Prostate gland (tissue), 2 donors: Measurements from ENCODE around the gene FBXO34. TPM values are rescaled to one million over a fixed set of nuclear protein-coding genes. Genes with fewer than 3 reads are reported as not detected.

ENCODE experiments used
- DNase-seq: peaks from one replicate; pipeline ENCODE4 v3.0.0-alpha.2; 2019; ENCODE audit warnings: low spot score
- H3K27ac ChIP-seq, 2 donors: fragments of 200-600 bp; sonication (generic); 2 replicates each; pipeline ENCODE4 v1.5.1; 2017 to 2019
- H3K27me3 ChIP-seq: fragments of 200-600 bp; sonication (generic); replicated peaks from 2 replicates; pipeline ENCODE4 v1.5.1; 2019; ENCODE audit not compliant: insufficient read depth
- H3K36me3 ChIP-seq, 2 donors: fragments of 200-600 bp; sonication (generic); 1 replicate in 1 of 2; 2 replicates in 1 of 2; pipeline versions ENCODE4 v1.5.1 to v1.8.1; 2017 to 2019
- H3K4me1 ChIP-seq: fragments of 200-600 bp; sonication (generic); replicated peaks from 2 replicates; pipeline ENCODE4 v1.5.1; 2019
- H3K4me3 ChIP-seq, 2 donors: fragments of 200-600 bp; sonication (generic); 2 replicates each; pipeline ENCODE4 v1.5.1; 2017 to 2019
- H3K9me3 ChIP-seq: fragments of 200-600 bp; sonication (generic); 2 replicates; pipeline ENCODE4 v1.5.1; 2017
- POLR2A ChIP-seq: fragments of 450-650 bp; IDR thresholded peaks from one replicate; pipeline ENCODE4 v1.6.1; 2016; ENCODE audit warnings: antibody characterized with exemption, mild to moderate bottlenecking
- POLR2AphosphoS5 ChIP-seq: sonication (generic); formaldehyde crosslinking; IDR thresholded peaks from one replicate; pipeline ENCODE4 v1.6.1; 2017; ENCODE audit warnings: antibody characterized with exemption
- WGBS: methylation state at CpG from one replicate; pipeline ENCODE4 v1.1.5; 2018; 5-methylcytosine and 5-hydroxymethylcytosine counted together
- intact Hi-C: fragments of 100-400 bp; cut with DNase I; formaldehyde crosslinking; loops from one replicate; pipeline ENCODE4 v1.14.2; 2022
- small RNA-seq, 2 donors: library from RNA; depleted of rRNA; stranded (forward); fragments of <200 nt; gene quantifications; one replicate each; pipeline ENCODE3, GENCODE V24; 2016
- total RNA-seq, 2 donors: library from RNA; depleted of rRNA; stranded (reverse); fragments of >200 nt; gene quantifications; one replicate each; pipeline ENCODE4 v1.1.0, GENCODE V29; 2016
- TF ChIP-seq, protein P1 (sequence below), 4 experiments: fragments of 200-600 bp in 2 of 4; fragments of 450-650 bp in 2 of 4; sonication (generic) in 2 of 4; IDR thresholded peaks; 1 replicate in 3 of 4; 2 replicates in 1 of 4; pipeline ENCODE4 v1.5.1; 2016 to 2019; ENCODE audit warnings: antibody characterized with exemption in 4 of 4, mild to moderate bottlenecking in 2 of 4, moderate library complexity in 2 of 4

Gene FBXO34
- total RNA-seq, 2 donors from 2014 or later: 37.8 to 73.3 TPM

DNA sequence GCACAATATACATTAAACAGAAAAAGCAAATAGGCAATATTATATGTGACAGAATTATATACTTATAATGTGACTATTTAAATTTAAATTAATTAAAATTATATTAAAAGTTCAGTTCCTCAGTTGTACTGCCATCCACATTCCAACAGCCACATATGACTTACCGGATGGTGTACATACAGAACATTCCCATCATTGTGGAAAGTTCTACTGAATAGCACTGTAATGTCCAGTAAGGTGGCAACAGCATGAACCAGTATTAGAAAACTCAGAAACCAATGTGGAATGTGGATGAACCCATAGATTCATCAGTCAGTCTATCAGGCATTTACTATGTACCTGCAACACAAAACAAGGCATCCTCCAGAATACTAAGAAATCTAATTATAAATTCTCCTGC, 128.0 kb downstream of the FBXO34 start:
- 93% methylated on average over 1 of the region's 1 CpG for WGBS

DNA sequence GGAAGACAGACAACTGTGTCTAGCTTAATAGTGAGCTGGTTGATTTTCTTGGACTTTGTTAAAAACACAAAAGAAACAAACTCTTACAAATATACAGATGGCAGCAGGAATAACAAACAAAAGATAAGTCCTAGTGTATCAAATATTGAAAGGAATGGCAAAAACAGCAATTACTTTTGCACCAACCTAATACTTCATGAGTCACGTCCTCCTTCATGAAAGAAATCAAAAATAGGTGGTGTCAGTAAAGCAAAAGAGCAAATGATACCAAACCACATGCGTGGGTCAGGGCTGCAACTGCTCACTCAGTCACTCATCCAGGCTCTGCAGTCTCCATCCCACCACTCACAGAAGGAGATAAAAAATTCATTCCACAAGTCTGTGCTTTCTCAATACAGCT, 128.6 kb downstream of the FBXO34 start:
- TF ChIP-seq POLR2AphosphoS5: no peak
- TF ChIP-seq, protein P1, sequence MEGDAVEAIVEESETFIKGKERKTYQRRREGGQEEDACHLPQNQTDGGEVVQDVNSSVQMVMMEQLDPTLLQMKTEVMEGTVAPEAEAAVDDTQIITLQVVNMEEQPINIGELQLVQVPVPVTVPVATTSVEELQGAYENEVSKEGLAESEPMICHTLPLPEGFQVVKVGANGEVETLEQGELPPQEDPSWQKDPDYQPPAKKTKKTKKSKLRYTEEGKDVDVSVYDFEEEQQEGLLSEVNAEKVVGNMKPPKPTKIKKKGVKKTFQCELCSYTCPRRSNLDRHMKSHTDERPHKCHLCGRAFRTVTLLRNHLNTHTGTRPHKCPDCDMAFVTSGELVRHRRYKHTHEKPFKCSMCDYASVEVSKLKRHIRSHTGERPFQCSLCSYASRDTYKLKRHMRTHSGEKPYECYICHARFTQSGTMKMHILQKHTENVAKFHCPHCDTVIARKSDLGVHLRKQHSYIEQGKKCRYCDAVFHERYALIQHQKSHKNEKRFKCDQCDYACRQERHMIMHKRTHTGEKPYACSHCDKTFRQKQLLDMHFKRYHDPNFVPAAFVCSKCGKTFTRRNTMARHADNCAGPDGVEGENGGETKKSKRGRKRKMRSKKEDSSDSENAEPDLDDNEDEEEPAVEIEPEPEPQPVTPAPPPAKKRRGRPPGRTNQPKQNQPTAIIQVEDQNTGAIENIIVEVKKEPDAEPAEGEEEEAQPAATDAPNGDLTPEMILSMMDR (IDR thresholded peaks at IDR 0.05): no peak
- TF ChIP-seq POLR2A: no peak
- no peak overlapping the region for H3K4me3 ChIP-seq
- H3K36me3 ChIP-seq: no peaks in the 10 kb centered on the region
- intact Hi-C loops: no loop called here
- no peak overlapping the region for H3K27ac ChIP-seq
- 78% methylated on average over 2 of the region's 2 CpGs for WGBS
- no peak for DNase-seq
- H3K27me3 ChIP-seq: no peaks in the 10 kb centered on the region
- H3K9me3 ChIP-seq: no peaks in the 10 kb centered on the region
- no peaks in the 10 kb centered on the region for H3K4me1 ChIP-seq

More for the DNA sequence above, 128.0 kb downstream of the FBXO34 start:
- Histone ChIP-seq H3K27ac (no peak overlapping the region), H3K9me3 (no peaks in the 10 kb centered on the region), H3K27me3 (no peaks in the 10 kb centered on the region), H3K4me1 (no peaks in the 10 kb centered on the region), H3K36me3 (no peaks in the 10 kb centered on the region), H3K4me3 (no peak overlapping the region)
- TF ChIP-seq POLR2AphosphoS5: no peak
- TF ChIP-seq, protein P1 (IDR thresholded peaks at IDR 0.05): no peak
- TF ChIP-seq POLR2A: no peak
- intact Hi-C loops: no loop called here
- no peak for DNase-seq

DNA sequence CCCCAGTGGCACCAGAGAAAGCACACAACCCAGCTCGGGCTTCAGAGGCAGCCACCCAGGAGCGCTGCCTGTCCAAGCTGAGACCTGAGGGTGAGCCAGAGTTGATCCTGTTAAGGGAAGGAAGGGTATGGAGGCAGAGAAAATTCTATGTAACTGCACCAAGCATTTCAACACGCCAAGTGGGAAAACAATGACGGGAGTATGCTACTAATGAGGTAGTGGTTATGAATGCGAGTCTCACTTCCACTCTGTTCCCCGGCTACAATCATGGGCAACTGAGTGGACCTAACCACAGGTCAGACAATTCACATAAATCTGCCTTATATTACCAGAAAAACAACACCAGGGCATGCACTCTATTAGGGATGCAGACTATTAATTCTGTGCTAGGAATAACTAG, 130.5 kb downstream of the FBXO34 start:
- no peaks in the 10 kb centered on the region for H3K4me1 ChIP-seq
- TF ChIP-seq, protein P1 (IDR thresholded peaks at IDR 0.05): no peak
- TF ChIP-seq POLR2AphosphoS5: no peak
- no peak for TF ChIP-seq POLR2A
- H3K36me3 ChIP-seq: no peaks in the 10 kb centered on the region
- H3K27ac ChIP-seq: no peak overlapping the region
- WGBS: 87% methylated on average over 6 of the region's 6 CpGs
- H3K9me3 ChIP-seq: no peaks in the 10 kb centered on the region
- H3K27me3 ChIP-seq: no peaks in the 10 kb centered on the region
- intact Hi-C loops: no loop called here
- no peak for DNase-seq
- no peak overlapping the region for H3K4me3 ChIP-seq

Small RNAs within 50 kb of the gene (small RNA-seq; reads per million reads assigned to genes)
- gene AL356801.1: 0 reads per million in 2 donors

Other genes with a start within 250 kb of the FBXO34 start
- 1 to 10 TPM; 3.0 to 5.1 TPM for gene WDHD1, start 244.3 kb upstream of the FBXO34 start, total RNA-seq
- 1 to 10 TPM; 8.2 to 9.7 TPM for gene SOCS4, start 244.2 kb upstream of the FBXO34 start, total RNA-seq
- gene MAPK1IP1L, start 219.8 kb upstream of the FBXO34 start, total RNA-seq: 100 to 1,000 TPM in 1 of 2 donors, 10 to 100 TPM in 1; 51.3 to 137 TPM
- 100 to 1,000 TPM; 334 to 400 TPM for gene LGALS3, start 142.2 kb upstream of the FBXO34 start, total RNA-seq
- gene DLGAP5, start 79.8 kb upstream of the FBXO34 start, total RNA-seq: 1 to 10 TPM in 1 of 2 donors, under 1 TPM in 1; 0.73 to 4.4 TPM
- gene ATG14, start 140.4 kb downstream of the FBXO34 start, total RNA-seq: 10 to 100 TPM; 12.5 to 21.9 TPM
- gene TBPL2, start 169.2 kb downstream of the FBXO34 start, total RNA-seq: not detected